ENCODE measurements around the gene UBE2C. TPM values are rescaled to one million over a fixed set of nuclear protein-coding genes. Genes with fewer than 3 reads are reported as not detected.
"Not testable (repeated sequence)": the region's sequence is repeated elsewhere in the genome, so short reads cannot be mapped to it uniquely, and the experiment has no call there.

Gene UBE2C
- total RNA-seq, 4 donors from 2014 or later = 0.83 to 2.7 (median 0.91) TPM; not detected in 1

GRCh38 chr20:45827030-45827652 lies 14.7 kb downstream of the UBE2C start, which contains the start of gene TNNC2:
TSS of gene TNNC2 (minus strand) at chr20:45827312. CDS start at chr20:45827248, 64 bp downstream.
- Histone ChIP-seq H3K9me3 (no peaks in the 10 kb centered on the region), H3K27me3 (peaks cover 0 to 20% (median 0%) of the 10 kb centered on the region in 4 donors), H3K4me3 (no peak within 1 kb of the TSS), H3K4me1 (peaks cover 26 to 68% (median 46%) of the 10 kb centered on the region in 4 donors), H3K27ac (replicated peaks in 1 of 4) (peak within 1 kb of the TSS; percentile 58 to 74 (median 68)), H3K36me3 (no peaks in the 10 kb centered on the region)
- WGBS = 90% methylated on average over 4 of the region's 8 CpGs
- no peak for DNase-seq (ENCODE audit: extremely low spot score)
- intact Hi-C loops (cut with DNase I) = no loop called here
- TF ChIP-seq EP300 (IDR thresholded peaks at IDR 0.05) (no peak), POLR2A (IDR thresholded peaks at IDR 0.05; ENCODE audit: low read depth) (no peak), CTCF (IDR thresholded peaks at IDR 0.05) (no peak)

GRCh38 chr20:45827712-45828111 lies 15.3 kb downstream of the UBE2C start:
- intact Hi-C loops (cut with DNase I) = no loop called here
- no peaks in the 10 kb centered on the region for H3K9me3 ChIP-seq
- WGBS = 90% methylated on average over 6 of the region's 6 CpGs
- no peak overlapping the region for H3K4me3 ChIP-seq
- peak overlapping the region in 3 of 4 donors; percentile 58 to 74 (median 69) for H3K27ac ChIP-seq (replicated peaks in 1 of 4)
- peaks cover 26 to 68% (median 47%) of the 10 kb centered on the region in 4 donors for H3K4me1 ChIP-seq
- peaks cover 0 to 14% (median 0%) of the 10 kb centered on the region in 4 donors for H3K27me3 ChIP-seq
- DNase-seq (ENCODE audit: extremely low spot score) = no peak
- no peak for TF ChIP-seq CTCF (IDR thresholded peaks at IDR 0.05)
- TF ChIP-seq EP300 (IDR thresholded peaks at IDR 0.05) = no peak
- TF ChIP-seq POLR2A (IDR thresholded peaks at IDR 0.05; ENCODE audit: low read depth) = no peak
- TF ChIP-seq POLR2AphosphoS5 (IDR thresholded peaks at IDR 0.05) = no peak
- no peaks in the 10 kb centered on the region for H3K36me3 ChIP-seq

- DNase-seq (ENCODE audit: extremely low spot score) = no peak
- intact Hi-C loops (cut with DNase I) = no loop called here
Measured at GRCh38 chr20:45828589-45828988, 16.1 kb downstream of the UBE2C start.

GRCh38 chr20:45829673-45830106 lies 17.2 kb downstream of the UBE2C start:
- WGBS = 58% methylated on average over 1 of the region's 4 CpGs
- H3K9me3 ChIP-seq; H3K36me3 ChIP-seq; H3K4me3 ChIP-seq; DNase-seq (ENCODE audit: extremely low spot score); H3K27ac ChIP-seq (replicated peaks in 1 of 4); H3K27me3 ChIP-seq; intact Hi-C loops (cut with DNase I): not testable (repeated sequence)
- H3K4me1 ChIP-seq = peaks cover 25 to 62% (median 39%) of the 10 kb centered on the region in 4 donors

More at GRCh38 chr20:45828589-45828988, 16.1 kb downstream of the UBE2C start:
- H3K27ac ChIP-seq (replicated peaks in 1 of 4) = peak overlapping the region in 3 of 4 donors; percentile 24 to 74 (median 69)
- WGBS = 18% methylated on average over 2 of the region's 2 CpGs
- H3K4me1 ChIP-seq = peaks cover 29 to 66% (median 44%) of the 10 kb centered on the region in 4 donors
- peaks cover 0 to 2% (median 0%) of the 10 kb centered on the region in 4 donors for H3K9me3 ChIP-seq
- H3K27me3 ChIP-seq = peaks cover 0 to 6% (median 0%) of the 10 kb centered on the region in 4 donors
- H3K36me3 ChIP-seq = no peaks in the 10 kb centered on the region
- no peak for TF ChIP-seq POLR2AphosphoS5 (IDR thresholded peaks at IDR 0.05)
- no peak for TF ChIP-seq CTCF (IDR thresholded peaks at IDR 0.05)
- no peak for TF ChIP-seq POLR2A (IDR thresholded peaks at IDR 0.05; ENCODE audit: low read depth)
- no peak for TF ChIP-seq EP300 (IDR thresholded peaks at IDR 0.05)
- H3K4me3 ChIP-seq = no peak overlapping the region

GRCh38 chr20:45832619-45833018 lies 20.2 kb downstream of the UBE2C start:
- WGBS = 75% methylated on average over 4 of the region's 4 CpGs
- Histone ChIP-seq H3K4me3 (peak overlapping the region; percentile 73 to 95 (median 80)), H3K27me3 (no peaks in the 10 kb centered on the region), H3K36me3 (peaks cover 0 to 12% (median 4%) of the 10 kb centered on the region in 4 donors), H3K9me3 (peaks cover 0 to 2% (median 0%) of the 10 kb centered on the region in 4 donors), H3K27ac (replicated peaks in 1 of 4) (peak overlapping the region; percentile 96 to 100 (median 97)), H3K4me1 (peaks cover 35 to 62% (median 51%) of the 10 kb centered on the region in 4 donors)
- no peak for DNase-seq (ENCODE audit: extremely low spot score)
- intact Hi-C loops (cut with DNase I) = no loop called here
- TF ChIP-seq POLR2A (IDR thresholded peaks at IDR 0.05; ENCODE audit: low read depth) (no peak), EP300 (IDR thresholded peaks at IDR 0.05) (no peak), POLR2AphosphoS5 (IDR thresholded peaks at IDR 0.05) (no peak), CTCF (IDR thresholded peaks at IDR 0.05) (no peak)

Data from esophagus muscularis mucosa (tissue), 4 donors.